ENCODE results near the gene TMEM74B. TPM values are rescaled to one million over a fixed set of nuclear protein-coding genes. Genes with fewer than 3 reads are reported as not detected.

TMEM74B gene
- total RNA-seq, 2 experiments from 2014 or later = not detected

DNA sequence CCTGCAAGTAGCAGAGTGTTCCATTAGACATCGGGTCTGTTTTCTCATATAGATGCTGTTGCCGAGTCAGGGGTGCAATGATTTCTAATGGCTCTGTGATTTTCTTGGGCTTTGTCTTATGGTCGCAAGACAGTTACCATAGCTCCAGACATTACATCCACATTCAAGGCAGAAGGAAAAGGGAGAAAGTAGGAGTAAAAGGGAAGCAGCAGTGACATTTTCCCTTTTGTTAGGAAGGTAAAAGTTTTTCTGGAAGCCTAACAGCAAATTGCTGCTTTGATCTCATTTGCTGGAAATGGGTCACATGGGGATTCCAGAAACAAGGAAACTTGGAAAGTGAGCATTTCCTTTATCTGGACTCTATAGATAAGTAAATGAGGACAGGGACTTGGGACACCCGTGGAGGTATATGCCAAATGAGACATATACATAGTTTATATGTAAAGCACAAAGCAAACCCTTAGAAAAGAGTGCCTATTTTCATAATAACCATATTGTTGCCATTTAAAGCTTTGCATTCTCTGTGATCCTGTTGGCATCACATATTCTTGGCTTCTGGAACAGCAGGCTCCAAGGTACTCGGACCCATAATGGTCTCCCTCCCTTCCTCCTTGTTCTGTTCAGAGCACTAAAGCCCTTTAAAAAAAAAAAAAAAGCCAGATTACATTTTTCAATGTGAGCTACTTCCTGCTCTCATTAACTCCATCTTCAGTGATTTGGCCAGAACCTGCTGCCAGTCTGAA lies 18.2 kb upstream of the TMEM74B start, which contains the start of gene C20orf202:
C20orf202 (plus strand) TSS at position 693 of the 743 bp plus-strand sequence. CDS start 132 bp downstream, outside the sequence.
- no TSS peak for BruUV-seq (replicated peaks)
- Histone ChIP-seq H3K9me3 (ENCODE audit: low read length) (no peaks in the 10 kb centered on the region), H3K4me1 (ENCODE audit: insufficient read depth, low read length, poor library complexity, severe bottlenecking) (no peaks in the 10 kb centered on the region), H3K79me2 (ENCODE audit: insufficient read depth, low read depth, low read length) (no peaks in the 10 kb centered on the region), H3K36me3 (ENCODE audit: insufficient read depth, low read length) (no peaks in the 10 kb centered on the region), H2AFZ (ENCODE audit: low read length) (no peak within 1 kb of the TSS), H3K9me2 (ENCODE audit: insufficient read depth, low read length) (no peaks in the 10 kb centered on the region), H4K20me1 (ENCODE audit: insufficient read depth, low read length) (no peaks in the 10 kb centered on the region), H3K27ac (ENCODE audit: low read depth, low read length, poor library complexity, severe bottlenecking) (no peak within 1 kb of the TSS), H3K4me2 (ENCODE audit: low read length) (no peak within 1 kb of the TSS), H3K4me3 (ENCODE audit: low read depth, low read length, poor library complexity, severe bottlenecking) (no peak within 1 kb of the TSS)
- POLR2A ChIA-PET = no interaction called here
- TF ChIP-seq, protein P1, sequence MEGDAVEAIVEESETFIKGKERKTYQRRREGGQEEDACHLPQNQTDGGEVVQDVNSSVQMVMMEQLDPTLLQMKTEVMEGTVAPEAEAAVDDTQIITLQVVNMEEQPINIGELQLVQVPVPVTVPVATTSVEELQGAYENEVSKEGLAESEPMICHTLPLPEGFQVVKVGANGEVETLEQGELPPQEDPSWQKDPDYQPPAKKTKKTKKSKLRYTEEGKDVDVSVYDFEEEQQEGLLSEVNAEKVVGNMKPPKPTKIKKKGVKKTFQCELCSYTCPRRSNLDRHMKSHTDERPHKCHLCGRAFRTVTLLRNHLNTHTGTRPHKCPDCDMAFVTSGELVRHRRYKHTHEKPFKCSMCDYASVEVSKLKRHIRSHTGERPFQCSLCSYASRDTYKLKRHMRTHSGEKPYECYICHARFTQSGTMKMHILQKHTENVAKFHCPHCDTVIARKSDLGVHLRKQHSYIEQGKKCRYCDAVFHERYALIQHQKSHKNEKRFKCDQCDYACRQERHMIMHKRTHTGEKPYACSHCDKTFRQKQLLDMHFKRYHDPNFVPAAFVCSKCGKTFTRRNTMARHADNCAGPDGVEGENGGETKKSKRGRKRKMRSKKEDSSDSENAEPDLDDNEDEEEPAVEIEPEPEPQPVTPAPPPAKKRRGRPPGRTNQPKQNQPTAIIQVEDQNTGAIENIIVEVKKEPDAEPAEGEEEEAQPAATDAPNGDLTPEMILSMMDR (conservative IDR thresholded peaks at IDR 0.05; ENCODE audit: low read length) = no peak
- TF ChIP-seq EZH2phosphoT487 (IDR thresholded peaks at IDR 0.05; ENCODE audit: borderline replicate concordance, low read depth, low read length) = no peak
- CTCF ChIA-PET (ENCODE audit: unreplicated experiment) = no interaction called here
- no peak for DNase-seq (ENCODE audit: low spot score)
- intact Hi-C loops (cut with micrococcal nuclease; ENCODE audit: unreplicated experiment) = no loop called here

DNA sequence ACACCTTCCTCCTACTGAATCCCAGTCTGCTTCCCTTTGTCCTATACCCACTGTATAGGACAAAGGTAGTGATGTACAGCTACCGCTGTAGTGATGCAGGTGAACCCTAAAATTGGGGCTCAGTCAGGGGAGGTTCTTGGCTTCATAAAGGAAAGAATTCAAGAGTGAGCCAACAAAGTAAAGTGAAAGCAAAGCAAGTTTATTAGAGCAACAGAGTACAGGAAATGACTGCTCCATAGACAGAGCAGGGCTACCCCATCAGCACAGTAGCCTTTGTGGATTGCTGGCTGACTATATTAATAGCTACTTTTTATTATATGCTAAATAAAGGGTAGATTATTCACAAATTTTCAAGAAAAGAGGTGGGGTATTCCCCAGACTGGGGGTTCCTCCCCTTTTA lies 15.2 kb upstream of the TMEM74B start:
- Histone ChIP-seq H3K4me3 (ENCODE audit: low read depth, low read length, poor library complexity, severe bottlenecking) (no peak overlapping the region), H3K79me2 (ENCODE audit: insufficient read depth, low read depth, low read length) (no peaks in the 10 kb centered on the region), H3K9me3 (ENCODE audit: low read length) (no peaks in the 10 kb centered on the region), H3K4me2 (ENCODE audit: low read length) (no peak overlapping the region), H3K27ac (ENCODE audit: low read depth, low read length, poor library complexity, severe bottlenecking) (no peak overlapping the region), H4K20me1 (ENCODE audit: insufficient read depth, low read length) (no peaks in the 10 kb centered on the region), H2AFZ (ENCODE audit: low read length) (no peak overlapping the region), H3K36me3 (ENCODE audit: insufficient read depth, low read length) (no peaks in the 10 kb centered on the region), H3K9me2 (ENCODE audit: insufficient read depth, low read length) (no peaks in the 10 kb centered on the region), H3K4me1 (ENCODE audit: insufficient read depth, low read length, poor library complexity, severe bottlenecking) (no peaks in the 10 kb centered on the region)
- intact Hi-C loops (cut with micrococcal nuclease; ENCODE audit: unreplicated experiment) = no loop called here
- ChIA-PET CTCF (ENCODE audit: unreplicated experiment) (no interaction called here), POLR2A (no interaction called here)
- DNase-seq (ENCODE audit: low spot score) = no peak
- BruUV-seq (replicated peaks) = no TSS peak
- TF ChIP-seq, protein P1 (conservative IDR thresholded peaks at IDR 0.05; ENCODE audit: low read length) = no peak
- TF ChIP-seq EZH2phosphoT487 (IDR thresholded peaks at IDR 0.05; ENCODE audit: borderline replicate concordance, low read depth, low read length) = no peak

GRCh38 chr20:1199212-1199873 lies 14.6 kb upstream of the TMEM74B start:
- ChIA-PET POLR2A (no interaction called here), CTCF (ENCODE audit: unreplicated experiment) (no interaction called here)
- no TSS peak for BruUV-seq (replicated peaks)
- H3K27ac ChIP-seq (ENCODE audit: low read depth, low read length, poor library complexity, severe bottlenecking) = no peak overlapping the region
- no peaks in the 10 kb centered on the region for H3K4me1 ChIP-seq (ENCODE audit: insufficient read depth, low read length, poor library complexity, severe bottlenecking)
- no peak overlapping the region for H3K4me3 ChIP-seq (ENCODE audit: low read depth, low read length, poor library complexity, severe bottlenecking)
- no peaks in the 10 kb centered on the region for H3K79me2 ChIP-seq (ENCODE audit: insufficient read depth, low read depth, low read length)
- DNase-seq (ENCODE audit: low spot score) = no peak
- H4K20me1 ChIP-seq (ENCODE audit: insufficient read depth, low read length) = no peaks in the 10 kb centered on the region
- no peak overlapping the region for H2AFZ ChIP-seq (ENCODE audit: low read length)
- no peak overlapping the region for H3K4me2 ChIP-seq (ENCODE audit: low read length)
- no peaks in the 10 kb centered on the region for H3K36me3 ChIP-seq (ENCODE audit: insufficient read depth, low read length)
- H3K9me3 ChIP-seq (ENCODE audit: low read length) = no peaks in the 10 kb centered on the region
- H3K9me2 ChIP-seq (ENCODE audit: insufficient read depth, low read length) = no peaks in the 10 kb centered on the region
- intact Hi-C loops (cut with micrococcal nuclease; ENCODE audit: unreplicated experiment) = no loop called here
- TF ChIP-seq EZH2phosphoT487 (IDR thresholded peaks at IDR 0.05; ENCODE audit: borderline replicate concordance, low read depth, low read length) = no peak
- TF ChIP-seq, protein P1 (conservative IDR thresholded peaks at IDR 0.05; ENCODE audit: low read length) = no peak

Measured in OCI-LY7 (cell line).